ENCODE measurements around the gene EVC.

The EVC gene

DNA sequence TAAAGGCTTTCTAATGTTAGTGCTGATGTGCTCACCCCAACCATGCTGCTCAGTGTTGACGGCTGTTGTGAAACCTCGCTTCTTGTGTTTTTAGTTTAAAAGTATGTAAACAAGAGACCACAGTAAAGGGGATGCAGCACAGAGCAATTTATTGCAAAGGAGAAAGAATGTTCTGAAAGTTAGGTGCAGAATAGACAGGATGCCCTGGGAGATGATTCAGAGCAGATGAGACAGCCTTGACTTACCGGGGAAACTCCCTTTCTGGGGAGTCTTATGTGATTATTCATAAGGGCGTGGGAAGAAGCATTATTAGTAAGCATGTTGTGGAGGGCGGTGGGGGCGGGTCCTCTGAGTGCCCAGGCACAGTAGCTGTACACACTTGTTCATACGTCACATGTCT, 47.7 kb downstream of the EVC start:
- no peak for FAIRE-seq

DNA sequence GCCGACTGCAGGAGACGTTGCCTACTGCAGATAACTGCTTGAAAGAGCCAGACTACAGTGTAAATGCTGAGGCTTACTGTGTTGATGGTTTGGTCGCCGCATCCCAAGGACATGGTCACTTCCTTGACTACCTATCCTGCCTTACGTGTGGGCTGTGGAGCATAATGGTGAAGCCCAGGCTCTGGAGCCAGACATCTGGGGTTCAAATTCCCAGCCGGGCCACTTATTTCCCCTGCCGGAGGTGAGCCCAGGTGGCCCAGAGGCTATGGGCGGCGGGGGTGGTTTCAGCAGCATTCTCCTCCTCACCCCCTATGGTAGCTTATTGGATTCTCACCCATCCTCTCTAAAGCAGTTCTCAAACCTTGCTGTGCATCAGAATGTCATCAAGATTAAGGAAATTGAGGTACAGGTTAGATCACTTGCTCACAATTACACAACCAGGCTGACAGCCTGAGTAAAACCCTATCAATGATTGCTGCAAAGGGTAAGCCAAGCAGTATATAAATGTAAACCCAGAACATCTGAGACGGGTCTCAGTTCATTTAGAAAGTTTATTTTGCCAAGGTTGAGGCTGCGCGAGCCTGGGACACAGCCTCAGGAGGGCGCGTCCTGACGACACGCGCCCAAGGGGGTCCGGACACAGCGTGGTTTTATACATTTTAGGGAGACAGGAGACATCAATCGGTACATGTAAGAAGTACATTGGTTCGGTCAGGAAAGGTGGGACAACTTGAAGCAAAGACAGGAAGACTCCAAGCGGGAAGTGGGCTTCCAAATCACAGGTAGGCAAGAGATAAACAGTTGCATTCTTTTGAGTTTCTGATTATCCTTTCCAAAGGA, 48.5 kb downstream of the EVC start:
- no peak for FAIRE-seq

DNA sequence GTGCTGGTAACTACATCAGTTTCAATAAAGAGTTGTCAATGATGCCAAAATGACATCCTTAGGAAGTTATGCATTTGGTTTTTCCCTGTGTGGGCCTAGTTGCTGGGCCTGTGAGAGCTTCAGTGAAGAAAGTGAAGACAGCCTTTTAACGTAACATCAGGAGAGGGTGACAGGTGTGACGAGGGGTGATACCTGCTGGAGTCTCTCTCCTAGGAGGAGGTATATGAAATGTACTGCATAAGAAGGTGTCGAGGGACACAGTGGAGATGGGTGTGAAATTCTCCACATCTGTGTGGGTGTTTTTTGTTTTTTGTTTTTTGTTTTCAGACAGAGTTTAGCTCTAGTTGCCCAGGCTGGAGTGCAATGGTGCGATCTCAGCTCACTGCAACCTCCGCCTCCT, 49.2 kb downstream of the EVC start:
- FAIRE-seq = no peak

DNA sequence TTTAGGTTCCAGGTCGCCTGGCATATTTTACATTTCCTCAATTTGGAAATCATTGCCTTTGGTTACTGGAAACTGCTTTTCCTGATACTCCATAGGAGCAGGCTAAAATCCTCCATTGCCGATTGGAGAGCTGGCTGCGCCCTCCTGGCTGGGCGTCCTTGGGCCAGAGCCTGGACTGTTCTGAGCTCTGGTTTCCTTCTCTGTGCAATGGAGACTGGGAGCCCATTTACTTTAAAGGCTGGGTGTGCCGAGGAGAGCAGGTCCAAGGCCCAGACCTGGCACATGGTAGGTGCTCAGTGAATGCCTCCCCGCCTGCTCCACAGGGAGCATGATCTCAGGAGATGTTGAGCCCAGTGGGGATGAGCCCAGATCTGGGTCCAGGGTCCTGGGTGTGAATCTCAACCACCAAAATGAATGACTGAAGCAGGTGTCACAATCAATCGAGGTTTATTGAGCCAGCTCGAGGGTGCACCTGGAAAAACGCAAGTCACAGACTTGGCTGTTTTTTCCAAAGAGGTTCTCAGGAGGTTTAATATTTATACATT, 50.0 kb downstream of the EVC start:
- no peak for FAIRE-seq

DNA sequence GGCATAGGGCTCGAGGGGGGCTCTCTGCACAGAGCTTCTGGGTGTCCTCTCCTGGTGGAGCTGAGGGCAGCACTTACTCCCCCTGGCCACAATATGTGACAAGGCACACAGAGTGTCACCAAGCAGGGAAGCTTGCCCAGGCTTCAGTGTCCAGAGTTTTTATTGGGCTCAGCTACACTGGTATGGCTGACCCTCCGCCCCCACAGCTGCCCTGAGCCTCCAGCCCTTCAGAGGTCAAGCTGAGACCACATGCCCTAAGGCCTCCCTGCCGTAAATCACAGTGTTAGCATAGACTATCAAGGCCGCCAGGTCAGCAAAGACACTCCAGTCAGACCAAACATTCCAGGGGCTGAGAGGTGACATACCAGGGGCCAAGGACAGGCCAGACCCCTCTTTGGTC, 59.0 kb downstream of the EVC start:
- no peak for FAIRE-seq

DNA sequence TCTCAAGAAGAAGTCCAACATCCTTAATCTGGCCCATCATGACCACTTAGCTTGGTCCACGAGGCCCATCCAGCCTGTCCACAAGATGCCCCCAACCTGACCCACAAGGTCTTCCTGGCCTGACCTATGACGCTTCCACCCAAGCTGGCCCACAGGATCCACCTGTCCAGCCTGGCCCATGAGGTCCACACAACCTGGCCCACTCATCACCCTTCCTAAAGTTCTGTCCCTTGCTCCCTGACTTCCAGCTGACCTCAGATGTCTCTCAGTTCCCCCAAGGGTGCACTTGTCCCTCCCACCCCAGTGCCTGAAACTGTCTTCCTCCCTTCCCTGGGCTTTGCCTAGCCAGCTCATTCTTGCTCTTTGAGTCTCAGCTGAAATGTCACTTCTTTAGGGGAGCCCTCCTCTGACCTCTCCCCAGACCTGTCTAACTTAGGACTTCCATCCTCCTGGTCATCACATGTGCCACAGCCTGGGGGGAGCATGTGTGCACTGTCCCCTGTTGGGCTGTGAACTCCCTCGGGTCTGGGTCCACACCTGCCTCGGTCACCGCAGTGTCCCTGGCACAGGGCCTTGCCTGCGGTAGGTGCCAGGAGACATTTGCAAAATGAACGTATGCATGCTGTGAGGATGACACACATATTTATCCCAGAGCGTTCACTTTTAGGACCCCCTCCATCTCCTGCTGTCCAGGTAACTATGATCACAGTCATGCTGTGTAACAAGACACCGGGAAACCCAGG, 61.7 kb downstream of the EVC start:
- no peak for FAIRE-seq

DNA sequence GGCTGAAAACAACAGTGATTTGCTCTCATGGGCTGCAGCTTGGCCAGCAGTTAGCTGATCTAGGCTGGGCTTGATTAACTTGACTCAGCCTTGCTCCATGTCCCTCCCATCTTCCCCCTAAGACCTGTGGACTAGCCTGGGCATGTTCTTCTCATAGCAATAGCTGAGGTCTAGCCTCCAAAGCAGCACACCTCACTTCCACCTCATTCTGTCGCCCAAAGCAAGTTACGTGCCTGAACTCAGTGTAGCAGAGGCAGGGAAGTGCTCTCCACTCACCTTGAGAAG, 62.2 kb downstream of the EVC start:
- FAIRE-seq = no peak

DNA sequence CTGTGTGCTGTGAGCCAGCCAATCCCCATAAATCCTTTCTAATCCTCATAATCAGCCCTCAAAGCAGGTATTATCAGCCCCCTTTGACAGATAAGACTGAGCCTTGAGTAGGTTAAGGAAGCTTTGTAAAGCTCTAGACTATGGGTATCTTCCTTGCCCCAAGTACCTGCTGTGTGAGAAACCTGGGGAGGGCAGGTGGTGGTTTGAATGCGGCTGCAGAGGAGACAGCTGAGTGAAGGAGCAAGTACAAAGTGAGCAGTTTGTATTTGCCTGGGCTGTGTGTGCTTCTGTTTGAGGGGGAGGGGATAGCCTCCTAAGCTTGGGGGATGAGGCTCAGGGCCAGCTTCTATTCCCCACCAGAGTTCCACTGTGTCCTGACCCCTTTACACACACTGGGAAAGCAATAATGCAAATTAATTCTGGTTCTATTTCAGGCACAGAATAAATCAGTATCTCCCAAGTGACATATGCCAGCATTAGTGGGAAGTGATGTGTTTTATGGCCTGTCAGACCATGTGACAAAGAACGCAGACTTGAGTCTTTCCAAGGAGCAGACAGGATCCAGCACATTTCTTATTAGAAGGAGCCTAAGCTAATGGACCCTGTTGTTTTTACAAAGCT, 63.5 kb downstream of the EVC start:
- FAIRE-seq = no peak

DNA sequence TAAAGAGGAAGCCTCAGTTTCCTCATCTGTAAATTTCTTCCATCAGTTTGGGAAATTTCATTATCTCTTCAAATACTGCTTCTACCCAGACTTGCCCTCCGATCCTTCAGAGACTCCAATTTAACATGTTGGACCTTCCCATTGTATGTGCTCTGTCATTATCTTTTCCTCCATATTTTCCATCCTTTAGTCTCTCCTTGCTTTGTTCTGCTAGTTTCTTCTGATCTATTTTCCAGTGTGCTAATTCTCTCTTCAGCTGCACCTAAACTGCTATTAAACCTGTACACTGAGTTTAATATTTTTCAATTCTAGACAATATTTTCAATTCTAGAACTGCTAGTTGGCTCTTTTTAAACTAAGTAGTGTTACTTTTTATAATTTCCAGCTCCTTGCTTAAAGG, 65.5 kb downstream of the EVC start:
- no peak for FAIRE-seq

DNA sequence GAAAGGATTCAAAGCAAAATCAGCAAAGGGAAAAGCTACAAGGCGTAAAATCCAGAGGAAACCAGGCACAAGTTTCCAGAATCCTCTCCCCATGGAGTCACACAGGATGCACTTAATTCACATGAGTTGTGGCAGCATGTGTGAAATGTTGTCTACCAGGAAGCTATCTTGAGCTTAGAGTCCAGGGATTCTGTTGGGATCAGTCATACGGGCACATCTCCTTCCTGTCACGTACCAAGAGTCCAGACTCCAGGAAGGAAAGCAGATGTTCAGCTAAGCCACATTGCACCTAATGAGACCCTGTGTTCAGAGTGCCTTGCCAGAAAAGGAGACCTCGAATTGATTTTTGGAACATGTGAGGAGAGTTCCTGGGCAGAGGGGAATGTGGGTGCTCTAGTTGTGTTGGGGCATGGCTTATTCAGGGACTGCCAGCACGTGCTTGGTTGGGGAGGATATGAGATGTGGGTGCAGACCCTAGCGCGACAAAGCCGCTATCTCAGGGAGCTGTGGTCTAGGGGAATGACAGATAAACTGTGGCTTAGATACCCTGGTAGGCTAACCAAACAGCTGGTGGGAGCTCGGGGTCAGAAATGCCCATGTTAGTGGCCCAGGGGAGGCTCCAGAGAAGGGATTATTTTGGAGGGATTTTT, 70.0 kb downstream of the EVC start:
- FAIRE-seq = no peak

DNA sequence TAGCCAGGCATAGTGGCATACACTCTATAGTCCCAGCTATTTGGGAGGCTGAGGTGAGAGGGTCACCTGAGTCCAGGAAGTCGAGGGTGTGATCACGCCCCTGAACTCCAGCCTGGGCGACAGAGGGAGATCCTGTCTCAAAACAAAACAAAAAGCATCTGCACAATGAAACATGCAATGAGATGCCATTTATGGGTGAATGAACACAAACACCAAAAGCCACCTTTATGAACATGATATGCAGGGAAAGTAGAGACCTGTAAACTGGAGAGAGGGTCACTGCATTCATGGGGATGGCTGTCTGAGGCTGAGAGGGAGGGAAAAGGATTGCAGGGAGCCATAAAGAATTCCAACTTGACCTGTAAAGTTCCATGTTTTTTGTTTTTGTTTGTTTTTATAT, 70.7 kb downstream of the EVC start:
- no peak for FAIRE-seq

DNA sequence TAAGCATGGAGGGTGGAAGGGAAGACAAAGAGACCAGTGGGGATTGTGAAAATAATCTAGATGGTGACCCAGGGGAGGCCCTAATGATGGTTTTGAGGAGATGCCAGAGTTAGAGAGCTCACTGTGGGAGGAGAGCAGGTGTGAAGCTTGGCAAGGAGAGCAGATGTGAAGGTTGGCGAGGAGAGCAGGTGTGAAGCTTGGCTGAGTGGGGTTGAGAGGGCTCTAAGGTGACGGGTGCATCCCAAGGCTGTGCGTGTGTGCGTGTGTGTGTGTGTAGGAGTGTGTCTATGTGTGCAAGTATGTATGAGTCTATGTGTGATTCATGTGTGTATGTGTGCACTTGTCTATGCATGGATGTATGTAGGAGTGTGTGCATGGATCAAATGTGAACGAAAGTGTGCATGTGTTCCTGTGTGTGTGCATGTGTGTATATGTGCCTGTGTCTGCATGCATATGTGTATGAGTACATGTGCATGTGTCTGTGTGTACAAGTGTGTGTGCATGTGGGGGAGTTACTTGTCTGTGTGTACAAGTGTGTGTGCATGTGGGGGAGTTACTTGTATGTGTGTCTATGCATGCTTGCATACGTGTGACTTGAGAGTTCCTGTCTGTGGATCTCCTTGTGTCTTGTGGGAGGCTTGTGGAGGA, 72.0 kb downstream of the EVC start:
- no peak for FAIRE-seq

DNA sequence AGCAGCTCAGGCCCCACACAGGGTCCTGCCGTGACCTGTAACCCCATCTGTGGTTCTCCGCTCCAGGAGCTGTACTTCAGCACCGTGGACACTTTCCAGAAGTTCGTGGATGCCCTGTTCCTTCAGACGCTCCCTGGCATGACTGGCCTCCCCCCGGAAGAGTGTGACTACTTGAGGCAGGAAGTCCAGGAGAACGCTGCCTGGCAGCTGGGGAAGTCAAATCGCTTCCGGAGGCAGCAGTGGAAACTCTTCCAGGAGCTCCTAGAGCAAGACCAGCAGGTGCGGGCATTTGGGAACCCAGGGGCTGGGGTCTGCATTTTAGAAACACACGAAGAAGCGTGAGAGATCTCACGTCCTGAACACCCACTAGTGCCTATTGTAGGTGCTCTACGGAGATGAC, 72.5 kb downstream of the EVC start:
- FAIRE-seq = no peak

DNA sequence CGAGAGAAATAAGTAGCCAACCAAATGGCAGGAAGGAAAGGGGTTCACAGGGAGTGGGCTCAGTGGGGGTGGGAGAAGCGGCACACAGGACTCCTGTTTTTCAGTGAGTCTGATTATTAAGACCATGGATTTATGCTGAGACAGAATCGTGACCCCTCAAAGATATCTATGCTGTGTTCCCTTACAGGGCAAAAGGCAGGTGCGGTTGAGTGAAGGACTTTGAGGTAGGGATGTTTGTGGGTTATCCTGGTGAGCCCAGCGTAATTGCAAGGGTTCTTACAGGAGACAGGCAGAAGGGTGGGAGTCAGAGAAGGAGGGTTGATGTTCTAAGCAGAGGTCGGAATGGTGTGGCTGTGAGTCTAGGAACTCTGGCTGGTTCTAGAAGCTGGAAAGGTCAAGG, 73.0 kb downstream of the EVC start:
- FAIRE-seq = no peak

DNA sequence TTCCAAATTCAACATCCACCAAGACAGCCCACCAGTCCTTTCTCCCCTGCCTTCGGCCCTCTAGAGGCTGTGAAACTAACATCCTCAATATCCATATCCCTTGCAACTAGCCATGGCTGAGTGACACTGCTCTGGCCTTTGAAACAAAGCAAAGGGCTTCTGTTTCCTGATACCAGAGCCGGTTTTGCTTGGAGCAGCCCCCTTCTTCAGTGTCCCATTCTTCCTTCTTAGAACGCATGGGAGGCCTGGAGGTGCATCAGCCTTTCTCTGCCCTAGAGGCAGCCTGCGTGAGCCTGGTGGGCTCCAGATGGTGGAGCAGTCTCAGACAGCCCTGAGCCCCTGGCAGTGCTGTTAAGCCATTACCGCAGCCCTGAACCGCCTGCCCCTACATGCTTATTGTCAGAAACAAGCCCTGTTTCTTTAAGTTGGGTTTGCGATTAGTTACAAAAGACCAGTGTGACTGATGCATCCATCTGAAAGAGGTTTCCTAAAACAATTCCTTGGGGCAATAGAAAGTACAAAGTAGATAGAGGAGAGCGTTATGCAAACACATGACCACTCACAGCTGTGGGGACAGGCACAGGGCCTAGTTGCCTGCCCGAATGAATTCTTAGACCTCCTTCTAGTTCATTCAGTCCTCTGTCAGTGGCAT, 74.1 kb downstream of the EVC start:
- FAIRE-seq = no peak

DNA sequence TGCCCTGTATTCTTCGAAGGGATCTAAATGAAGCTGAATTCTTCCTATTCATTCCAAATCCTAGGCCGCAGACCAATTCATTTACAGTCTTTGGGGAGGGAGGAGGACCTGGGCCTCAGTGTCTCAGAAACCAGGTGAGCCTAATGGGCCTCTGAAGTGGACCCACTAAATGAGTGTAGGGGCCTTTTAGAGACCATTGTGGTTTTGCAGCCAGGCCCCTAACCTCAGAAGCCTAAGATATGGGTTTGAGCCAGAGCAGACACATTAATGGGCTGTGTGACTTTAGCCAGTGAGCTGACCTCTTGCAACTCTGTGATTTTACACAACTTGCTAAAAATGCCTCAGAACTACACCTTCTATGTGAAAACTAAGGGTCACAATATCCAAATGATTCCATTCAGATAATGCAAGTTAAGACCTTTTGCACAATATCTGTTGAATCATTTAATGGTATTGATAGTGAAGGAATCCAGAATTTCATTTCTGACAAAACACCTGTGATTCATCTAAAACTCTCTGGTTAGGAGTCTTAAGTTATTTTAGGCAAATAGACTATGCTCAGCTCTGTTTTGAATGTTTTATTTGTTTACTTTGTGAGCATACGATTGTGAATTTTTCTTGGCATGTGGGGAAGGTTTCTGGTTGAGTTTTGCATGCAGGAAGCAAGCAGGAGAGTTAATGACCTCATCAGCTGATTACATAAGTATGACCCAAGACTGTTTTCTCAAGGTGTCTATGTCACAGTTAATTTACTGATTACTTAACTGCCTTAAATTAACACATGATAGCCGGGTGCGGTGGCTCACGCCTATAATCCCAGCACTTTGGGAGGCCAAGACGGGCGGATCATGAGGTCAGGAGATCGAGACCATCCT, 75.0 kb downstream of the EVC start:
- no peak for FAIRE-seq

DNA sequence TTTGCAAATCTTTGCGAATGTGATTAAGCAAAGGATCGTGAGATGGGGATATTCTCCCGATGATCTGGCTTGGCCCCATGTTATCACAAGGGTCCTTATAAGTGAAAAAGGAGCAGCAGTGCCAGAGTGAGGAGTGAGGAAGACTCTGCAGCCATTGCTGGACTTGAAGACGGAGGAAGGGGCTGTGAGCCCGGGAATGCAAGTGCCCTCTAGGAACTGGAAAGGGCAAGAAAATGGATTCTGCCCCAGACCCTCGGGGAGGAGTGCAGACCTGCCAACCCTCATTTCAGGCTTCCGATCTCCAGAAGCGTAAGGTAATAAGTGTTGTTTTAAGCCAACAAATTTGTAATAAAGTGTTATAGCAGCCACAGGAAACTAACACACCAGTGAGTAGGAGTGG, 76.3 kb downstream of the EVC start:
- FAIRE-seq = no peak

DNA sequence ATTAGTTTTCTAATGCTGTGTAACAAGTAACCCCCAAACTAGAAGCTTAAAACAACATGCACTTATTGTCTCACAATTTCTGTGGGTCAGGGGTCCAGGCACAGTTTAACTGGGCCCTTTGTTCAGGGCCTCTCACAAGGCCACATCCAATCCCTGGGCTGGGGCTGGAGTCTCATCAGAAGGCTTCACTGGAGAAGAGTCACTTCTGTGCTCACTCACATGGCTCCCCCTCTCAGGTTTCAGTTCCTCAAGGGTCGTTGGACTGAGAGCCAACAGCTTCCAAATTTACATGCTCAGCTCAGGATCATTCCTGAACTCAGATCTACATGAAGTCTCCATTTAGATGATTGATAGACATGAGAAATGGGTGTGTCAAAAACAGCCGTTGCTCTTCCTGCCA, 77.1 kb downstream of the EVC start:
- no peak for FAIRE-seq

DNA sequence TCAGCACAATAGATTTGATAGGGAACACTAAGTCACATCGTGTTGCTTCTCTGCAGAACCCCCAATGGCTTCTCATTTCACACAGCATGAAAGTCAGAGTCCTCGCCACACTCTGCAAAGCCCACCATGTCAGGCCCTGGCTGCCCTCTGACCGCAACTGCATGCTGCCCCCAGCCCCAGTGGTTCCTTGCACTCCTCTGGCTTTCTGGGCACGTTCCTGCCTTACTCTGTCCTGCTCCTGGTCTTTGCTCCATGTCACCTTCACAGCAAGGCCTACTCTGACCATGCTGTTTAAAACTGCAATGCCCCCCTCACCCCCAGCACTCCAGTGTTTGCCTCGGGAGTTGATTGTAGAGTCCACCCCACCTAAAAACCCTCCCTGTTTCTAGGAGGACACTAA, 78.1 kb downstream of the EVC start:
- FAIRE-seq = no peak

DNA sequence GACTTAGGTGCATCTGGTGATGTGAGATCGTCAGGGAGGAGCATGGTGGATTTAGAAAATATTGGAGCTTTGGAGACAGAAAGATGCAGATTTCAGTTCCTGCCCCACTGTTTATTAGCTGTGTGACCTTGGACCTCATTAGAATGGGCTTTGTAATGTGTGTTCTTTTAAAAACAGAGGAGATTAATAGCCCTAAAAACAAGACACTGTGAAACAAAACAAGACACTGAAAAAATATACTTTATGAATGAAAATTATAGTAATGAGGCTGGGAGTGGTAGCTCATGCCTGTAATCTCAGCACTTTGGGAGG, 79.5 kb downstream of the EVC start:
- no peak for FAIRE-seq

DNA sequence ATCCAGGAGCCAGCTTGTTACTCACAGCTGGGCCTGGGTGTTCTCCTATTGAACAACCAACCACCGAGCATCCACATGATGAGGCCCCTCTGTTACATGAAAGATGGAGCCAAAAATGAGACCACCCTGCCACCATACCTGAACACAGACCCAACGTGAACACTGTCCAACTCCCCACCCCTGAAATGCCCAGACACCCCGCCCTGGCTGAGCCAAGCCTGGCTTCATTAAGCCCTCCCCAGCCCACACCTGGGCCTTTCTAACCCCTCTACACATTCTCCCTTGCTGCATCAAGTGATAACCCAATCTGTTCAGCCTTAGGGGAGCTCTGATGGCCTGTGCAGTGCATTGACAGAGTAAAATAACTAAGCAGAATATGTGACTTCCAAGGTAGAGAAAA, 80.7 kb downstream of the EVC start:
- FAIRE-seq = no peak

DNA sequence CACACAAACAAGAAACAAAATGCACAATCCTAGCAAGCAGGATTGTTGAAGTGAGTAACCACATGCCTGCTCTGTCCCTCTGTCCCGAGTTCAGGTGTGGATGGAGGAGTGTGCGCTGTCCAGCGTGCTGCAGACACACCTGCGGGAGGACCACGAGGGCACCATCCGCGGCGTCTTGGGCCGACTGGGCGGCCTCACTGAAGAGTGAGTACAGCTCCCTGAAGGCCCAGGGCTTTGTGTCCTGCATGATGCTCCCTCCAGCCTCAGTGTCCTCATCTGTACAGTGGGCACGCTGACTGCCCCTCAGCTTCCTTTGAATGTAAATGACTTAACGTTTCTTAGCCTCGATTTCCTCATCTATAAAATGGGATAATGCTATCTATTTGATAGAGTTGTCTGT, 82.5 kb downstream of the EVC start:
- no peak for FAIRE-seq
